T follicular helper cell (primary cell): Measurements from ENCODE around the gene MGAT4A.
"Not testable (repeated sequence)": the region's sequence is repeated elsewhere in the genome, so short reads cannot be mapped to it uniquely, and the experiment has no call there.

ENCODE experiments used
- DNase-seq: peaks from one replicate; pipeline ENCODE4 v3.0.0-alpha.2; 2020; ENCODE audit warnings: low read depth

Gene MGAT4A

DNA sequence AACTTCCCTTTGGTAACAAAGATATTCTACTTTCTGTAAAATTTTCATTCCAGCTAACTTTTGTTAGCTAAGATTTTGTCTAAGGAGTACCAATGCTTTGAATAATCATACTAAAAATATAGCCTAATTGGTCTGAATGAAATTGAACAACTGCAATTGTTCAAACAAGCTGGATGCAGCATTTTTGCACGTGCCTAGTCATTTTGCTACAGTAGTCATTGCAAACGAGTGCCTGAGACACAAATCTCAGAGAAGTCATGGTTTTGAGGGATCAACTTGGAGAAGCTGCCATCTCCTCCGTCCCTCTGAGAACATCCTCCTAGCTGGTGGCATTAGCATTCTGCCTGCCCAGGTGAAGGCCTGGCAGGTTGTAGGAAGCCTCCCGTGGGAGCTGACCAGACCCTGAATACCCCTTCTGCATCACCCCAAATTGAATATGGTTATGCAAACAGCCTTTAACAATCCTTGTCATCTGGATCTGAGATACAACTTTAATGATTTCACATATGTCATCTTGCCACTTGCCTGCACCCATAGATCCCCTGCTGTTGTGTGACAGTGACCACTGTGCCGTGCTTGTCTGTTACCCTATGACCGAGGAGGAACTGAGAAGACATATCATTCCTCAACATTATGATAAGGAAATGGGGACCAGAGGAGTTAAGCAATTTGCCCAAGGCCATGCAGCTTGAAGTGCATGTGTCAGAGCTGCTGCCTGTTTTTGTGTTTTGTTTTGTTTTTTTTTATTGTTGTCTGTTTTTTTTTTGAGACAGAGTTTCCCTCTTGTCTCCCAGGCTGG lies 29.1 kb upstream of the MGAT4A start:
- DNase-seq = no peak

DNA sequence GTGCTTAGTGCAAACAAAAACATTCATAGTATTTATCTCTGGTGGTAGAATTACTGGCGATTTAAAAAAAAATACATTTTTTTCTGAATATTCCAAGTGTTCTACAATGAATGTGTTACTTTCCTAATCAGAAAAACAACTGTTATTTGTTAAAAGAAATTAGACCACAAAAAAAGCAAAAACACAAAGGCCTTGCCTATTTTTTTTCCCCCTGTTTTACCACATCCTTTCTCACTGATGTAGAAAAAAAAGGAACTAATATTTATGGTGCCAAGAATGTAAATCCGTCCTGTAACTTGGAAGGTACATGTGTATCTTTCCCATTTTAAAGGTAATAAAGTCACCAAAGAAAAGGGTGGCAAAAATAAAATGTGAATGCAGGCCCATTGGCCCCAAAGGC lies 28.4 kb upstream of the MGAT4A start:
- DNase-seq = no peak

DNA sequence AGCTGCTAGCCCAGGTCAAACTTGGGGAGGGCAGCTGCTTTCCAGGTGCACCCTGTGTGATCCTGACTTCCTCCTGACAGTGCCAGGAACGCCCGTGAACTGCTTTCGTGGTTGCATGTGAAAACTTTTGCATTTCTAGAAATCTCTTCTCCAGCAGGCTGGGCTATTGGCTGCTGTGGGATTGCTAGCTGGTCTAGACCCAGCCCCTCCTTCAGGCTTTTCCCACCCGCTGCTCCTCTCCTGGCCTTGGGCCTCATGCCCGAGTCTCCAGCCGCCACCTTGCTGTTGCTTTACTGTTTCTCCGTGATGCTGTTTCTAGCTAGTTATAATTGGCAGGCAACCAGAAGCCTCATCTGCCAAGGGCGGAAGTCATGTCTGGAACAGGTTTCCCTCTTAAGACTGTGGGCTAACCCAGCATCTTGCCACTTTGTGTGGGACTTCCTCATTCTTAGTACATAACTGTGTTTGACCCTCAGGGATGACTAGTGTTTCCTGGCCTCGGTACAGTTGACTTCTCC lies 27.0 kb upstream of the MGAT4A start:
- peak; percentile 51 for DNase-seq

- DNase-seq = no peak
These were observed 22.9 kb upstream of the MGAT4A start for GRCh38 chr2:98753801-98754200.

DNA sequence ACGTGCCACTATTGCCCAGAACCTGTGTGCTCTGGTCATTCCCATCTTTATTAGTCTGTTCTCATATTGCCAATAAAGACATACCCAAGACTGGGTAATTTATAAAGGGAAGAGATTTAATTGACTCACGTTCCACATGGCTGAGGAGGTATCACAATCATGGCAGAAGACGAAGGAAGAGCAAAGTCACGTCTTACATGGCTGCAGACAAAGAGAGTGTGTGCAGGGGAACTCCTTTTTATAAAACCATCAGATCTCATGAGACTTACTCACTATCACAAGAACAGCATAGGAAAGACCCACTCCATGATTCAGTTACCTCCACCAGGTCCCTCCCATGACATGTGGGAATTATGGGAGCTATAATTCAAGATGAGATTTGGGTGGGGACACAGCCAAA lies 21.8 kb upstream of the MGAT4A start:
- DNase-seq = not testable (repeated sequence)

DNA sequence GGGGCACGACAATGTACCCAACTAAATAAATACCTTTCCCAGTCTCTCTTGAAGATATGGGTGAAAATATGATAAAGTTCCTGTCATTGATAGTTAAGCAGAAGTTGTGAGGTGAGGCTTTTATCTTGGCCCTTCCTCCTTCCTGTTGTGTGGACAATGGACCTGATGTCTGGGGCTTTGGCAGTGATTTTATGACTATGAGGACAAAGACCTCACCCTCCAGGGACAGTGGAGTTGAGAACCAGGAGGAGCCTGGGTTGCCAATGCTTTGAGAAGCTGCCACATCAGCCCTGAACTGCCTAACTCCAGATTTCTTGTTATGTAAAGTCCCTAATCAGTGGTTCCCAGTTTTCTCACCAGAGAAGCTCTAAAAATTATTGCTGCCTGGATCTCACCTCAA lies 20.8 kb upstream of the MGAT4A start:
- no peak for DNase-seq

DNA sequence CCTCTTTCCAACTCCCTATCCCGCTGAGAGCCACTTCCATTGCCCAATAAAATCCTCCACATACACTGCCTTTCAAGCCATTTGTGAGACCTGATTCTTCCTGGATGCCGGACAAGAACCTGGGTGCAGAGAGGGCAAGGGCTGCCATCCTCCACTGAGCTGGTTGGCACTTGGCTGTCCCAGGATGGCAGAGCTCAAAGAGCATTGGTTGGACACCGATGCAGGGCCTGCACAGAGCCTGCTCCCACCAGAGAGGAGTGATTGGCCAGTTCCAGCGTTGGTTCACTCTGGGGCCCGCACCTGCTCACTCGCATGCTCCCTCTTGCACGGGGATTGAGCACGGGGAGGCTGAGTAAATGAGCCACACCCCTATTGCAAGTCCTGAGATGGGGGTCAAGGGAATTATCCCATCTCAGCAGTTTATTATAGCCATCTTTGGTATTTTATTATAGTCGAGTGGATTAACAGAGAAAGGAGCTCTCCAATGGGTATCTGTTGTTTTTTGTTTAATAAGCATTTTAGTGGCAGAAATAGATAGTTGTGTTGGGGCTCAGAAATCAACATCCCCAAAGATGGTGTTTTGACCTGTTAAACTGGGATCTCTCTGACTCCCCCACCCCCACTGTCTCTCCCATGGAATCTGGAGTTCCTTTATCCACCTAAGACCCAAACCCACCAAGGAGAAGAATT lies 19.8 kb upstream of the MGAT4A start:
- no peak for DNase-seq

- DNase-seq = no peak
These were observed 18.1 kb upstream of the MGAT4A start for GRCh38 chr2:98749066-98749450.

GRCh38 chr2:98748292-98749065 lies 17.5 kb upstream of the MGAT4A start:
- DNase-seq = no peak

DNA sequence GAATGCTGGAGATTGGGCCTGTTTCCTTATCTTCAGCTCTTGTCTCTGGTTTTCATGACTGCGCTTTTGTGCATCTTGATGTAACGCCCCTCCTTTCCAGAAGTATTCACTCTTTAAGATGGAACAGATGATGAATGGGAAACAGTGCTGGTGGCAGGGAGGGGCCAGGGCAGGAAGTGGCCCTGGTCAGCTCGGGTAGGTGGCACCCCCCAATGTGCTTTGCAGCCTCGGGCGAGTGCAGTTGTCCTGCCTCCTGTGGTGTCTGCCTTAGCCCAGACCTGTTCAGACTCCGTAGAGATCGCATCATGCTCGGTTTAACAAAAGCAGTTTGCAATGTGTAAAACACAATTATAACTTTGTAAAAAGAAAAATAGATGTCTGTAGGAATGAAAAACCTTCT lies 17.0 kb upstream of the MGAT4A start:
- no peak for DNase-seq

- no peak for DNase-seq
These were observed 15.5 kb upstream of the MGAT4A start for GRCh38 chr2:98746426-98746825.

DNA sequence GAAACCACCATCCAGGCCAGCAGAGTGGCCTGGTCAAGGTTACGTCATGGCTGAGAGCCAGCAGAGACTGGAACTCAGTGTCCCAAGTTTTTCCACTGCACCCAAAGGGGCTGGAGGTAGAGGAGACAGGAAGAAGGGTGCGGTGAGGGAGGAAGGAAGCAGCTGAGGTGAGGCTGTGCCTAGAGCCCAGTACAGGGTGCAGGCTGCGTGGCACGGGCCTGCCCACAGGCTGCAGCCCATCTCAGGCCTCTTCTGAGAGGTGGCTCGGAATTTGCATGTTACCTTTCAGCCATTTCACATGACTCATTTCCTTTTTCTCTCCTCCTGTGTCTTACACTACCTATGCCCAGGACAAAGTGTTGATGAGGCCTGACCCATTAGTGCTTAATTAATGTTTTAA lies 13.7 kb upstream of the MGAT4A start:
- DNase-seq = no peak

- DNase-seq = no peak
These were observed 12.9 kb upstream of the MGAT4A start for GRCh38 chr2:98743835-98744234.

DNA sequence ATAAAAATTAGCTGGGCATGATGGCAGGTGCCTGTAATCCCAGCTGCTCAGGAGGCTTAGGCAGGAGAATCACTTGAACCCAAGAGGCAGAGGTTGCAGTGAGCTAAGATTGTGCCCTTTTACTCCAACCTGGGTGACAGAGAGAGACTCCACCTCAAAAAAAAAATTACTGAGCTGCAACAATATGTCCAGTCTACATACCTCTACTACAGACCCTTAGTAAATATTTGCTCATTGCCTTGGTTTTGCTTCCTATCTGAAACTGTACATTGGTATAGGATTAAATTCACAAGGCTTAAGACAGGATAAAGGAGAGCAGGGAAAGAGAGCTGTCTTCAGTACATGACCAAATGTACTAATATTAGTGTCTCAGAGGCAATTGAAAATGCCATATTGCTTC lies 8.1 kb upstream of the MGAT4A start:
- DNase-seq = no peak

DNA sequence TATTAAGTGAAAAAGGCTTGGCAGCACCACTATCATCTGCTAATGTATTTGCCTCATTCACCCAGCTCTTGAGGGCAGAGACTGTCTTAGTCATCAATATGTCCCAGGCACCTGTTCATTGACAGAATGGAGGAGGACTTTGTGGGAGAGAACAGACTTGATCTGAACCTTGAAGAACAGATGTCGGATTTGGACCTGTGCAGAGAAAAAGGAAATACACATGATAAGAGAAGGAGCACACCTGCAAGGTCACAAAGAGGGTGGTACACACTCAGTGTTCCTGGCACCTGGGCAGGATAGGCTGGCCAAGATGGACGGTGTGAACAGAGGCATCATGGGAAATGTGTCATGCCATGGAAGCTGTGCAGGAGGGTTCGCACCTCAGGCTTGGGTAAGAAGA lies 7.4 kb upstream of the MGAT4A start:
- DNase-seq = no peak

DNA sequence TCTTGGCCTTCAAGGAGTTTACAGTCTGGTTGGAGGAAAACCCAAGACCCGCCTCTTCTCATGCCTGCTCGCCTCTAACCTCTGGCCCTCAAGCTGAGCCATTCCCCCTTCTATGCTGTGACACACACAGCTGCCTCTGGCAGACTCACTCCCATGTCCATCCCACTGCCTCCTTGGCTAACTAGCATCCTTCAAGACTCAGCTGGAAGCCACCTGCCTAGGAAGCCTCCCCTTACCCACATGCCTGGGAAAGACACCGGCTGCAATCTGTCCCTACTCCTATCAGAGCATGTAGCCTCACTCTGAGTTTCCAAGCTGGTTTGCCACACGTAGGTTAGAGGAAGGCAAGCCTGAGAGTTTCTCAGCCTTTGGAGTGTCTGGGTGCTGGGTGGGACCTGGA lies 6.9 kb upstream of the MGAT4A start:
- DNase-seq = no peak

- no peak for DNase-seq
These were observed 5.5 kb upstream of the MGAT4A start for GRCh38 chr2:98736464-98736889.

GRCh38 chr2:98734823-98735260 lies 3.9 kb upstream of the MGAT4A start:
- DNase-seq = no peak

DNA sequence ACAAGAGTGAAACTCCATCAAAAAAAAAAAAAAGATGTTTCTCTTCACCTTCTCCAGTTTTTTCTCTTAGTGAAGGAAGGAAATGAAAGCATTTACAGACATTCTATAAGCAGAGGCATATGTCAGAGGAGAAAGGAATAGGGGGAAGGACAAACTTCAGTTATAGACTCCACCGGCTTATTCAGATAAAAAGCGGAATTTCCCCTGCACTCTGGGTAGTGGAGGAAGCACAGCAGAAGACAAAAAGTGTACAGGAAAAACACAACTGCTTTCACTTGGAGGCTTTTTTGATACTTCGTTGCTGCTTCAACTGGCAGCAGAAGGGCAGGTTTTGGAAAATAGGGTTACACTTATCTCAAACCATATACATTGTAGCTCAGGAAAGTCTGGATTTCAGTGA lies 3.2 kb upstream of the MGAT4A start:
- DNase-seq = no peak

- DNase-seq = no peak
These were observed 1.6 kb upstream of the MGAT4A start for GRCh38 chr2:98732430-98733051.

- no peak for DNase-seq
These were observed 990 bp upstream of the MGAT4A start for GRCh38 chr2:98731894-98732349.

- no peak for DNase-seq
These were observed 258 bp downstream of the MGAT4A start for GRCh38 chr2:98730707-98731040.
